HG02642 (cell line): Measurements from ENCODE around the gene PCYT1A.
"Not testable (repeated sequence)": the region's sequence is repeated elsewhere in the genome, so short reads cannot be mapped to it uniquely, and the experiment has no call there.

Source experiments
- ATAC-seq: cut with Tn5 transposase; IDR thresholded peaks from one replicate; pipeline ENCODE4 v1.9.1; 2021; ENCODE audit warnings: mild to moderate bottlenecking; ENCODE audit not compliant: unreplicated experiment, poor library complexity

The PCYT1A gene

DNA sequence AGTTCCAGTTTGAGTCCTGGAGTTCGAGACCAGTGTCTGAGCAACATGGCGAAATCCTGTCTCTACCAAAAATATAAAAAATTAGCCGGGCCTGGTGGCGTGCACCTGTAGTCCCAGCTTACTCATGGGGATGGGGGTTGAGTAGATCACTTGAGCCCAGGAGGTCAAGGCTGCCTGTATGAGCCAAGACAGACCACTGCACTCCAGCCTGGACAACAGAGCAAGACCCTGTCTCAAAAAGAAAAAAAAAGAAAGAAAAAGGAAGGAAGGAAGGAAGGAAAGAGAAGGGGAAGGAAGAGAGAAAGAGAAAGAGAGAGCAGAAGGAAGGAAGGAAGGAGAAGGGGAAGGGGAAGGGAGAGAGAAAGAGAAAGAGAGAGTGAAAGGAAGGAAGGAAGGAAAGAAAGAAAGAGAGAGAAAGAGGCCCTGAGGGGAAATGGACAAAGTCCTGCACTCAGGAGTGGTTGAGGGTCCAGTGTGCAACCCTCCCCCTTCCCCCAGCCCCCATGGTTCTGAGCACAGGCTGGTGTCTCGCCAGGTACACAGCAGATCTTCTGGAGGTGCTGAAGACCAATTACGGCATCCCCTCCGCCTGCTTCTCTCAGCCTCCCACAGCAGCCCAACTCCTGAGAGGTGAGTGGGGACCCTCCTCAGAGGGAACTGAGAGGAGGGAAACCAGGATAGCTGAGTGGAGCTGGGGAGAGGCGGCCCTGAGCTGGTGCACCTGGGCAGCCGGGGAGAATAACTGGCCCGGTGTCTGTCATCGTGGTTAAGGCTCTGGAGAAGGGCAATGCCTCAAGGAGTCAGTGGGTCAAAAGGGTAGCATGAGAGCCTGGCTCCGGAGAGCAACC is 70.0 kb downstream of the PCYT1A start:
- no peak for ATAC-seq

DNA sequence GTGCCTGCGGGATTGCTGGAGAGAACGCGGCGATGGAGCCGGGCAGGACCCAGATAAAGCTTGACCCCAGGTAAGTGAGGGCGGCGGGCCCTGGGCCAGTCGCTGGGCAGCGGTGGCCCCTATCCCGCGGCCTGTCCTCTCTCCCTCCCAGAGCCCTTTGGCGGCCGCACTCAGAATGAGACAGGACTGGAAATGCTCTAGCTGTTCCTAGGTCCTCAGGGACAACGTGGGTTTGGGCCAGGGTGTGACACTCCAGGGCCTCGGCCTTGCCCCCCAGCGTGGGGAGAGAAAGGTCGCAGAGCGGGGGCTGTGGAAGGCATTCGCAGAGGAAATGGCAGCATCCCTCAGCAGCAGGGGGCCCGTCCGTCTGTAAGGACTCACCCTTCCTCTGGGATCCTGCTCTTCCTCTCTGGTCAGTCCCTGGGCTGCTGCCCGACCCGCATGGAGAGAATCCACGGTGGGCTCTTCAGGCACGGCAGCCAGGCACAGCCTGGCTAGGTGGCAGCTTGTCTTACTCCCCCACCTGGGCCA is 70.8 kb downstream of the PCYT1A start:
- ATAC-seq: no peak

DNA sequence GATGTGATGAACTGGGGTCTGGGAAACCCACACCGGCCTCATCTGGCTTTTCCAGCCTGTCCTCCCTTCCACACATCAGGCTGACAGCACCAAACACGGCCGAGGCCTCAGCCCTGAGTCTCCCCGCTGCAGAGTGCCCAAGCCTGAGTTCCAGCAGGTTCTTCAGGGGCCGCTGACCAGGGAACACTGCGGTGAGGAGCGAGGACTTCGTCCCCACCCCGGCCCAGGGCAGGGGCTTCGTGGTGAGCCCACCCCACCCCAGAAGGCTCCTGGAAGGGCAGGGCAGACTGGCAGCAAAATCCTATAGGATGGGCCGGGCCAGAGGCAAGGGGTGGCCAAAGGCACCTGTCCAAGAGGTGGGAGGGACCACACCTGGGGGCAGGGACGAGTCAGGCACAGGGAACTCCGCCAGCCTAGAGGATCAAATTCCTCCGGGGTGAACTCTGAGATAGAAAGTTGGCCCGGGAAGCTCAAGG is 71.4 kb downstream of the PCYT1A start, which contains the start of gene SLC51A:
Gene SLC51A, plus strand, starts transcription at position 446 of the 476 bp plus-strand sequence. CDS start 179 bp downstream, outside the sequence.
- ATAC-seq: no peak

DNA sequence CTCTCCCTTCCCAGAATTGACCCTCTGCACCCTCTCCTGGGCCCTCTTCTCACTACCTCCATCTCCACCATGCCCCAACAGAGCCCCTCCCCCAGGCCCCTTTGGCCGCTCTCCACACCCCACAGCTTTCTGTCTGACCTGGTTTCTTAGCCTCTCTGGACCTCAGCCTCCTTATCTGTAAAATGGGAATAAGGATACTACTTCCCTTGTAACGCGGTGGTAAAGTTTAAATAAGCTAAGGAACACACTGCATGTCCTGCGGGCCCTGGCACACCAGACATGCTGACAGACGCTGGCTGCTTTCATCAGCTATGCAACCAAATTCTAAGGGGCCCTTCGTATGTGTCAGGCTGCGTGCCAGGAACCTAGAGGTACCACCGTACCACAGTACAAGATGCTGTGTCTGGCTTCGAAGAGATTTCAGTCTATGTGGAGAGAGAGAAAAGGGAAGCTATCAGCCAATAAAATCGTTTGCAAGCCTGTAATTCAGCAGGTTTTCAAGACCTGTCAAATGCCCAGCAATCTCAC is 72.0 kb downstream of the PCYT1A start:
- no peak for ATAC-seq

DNA sequence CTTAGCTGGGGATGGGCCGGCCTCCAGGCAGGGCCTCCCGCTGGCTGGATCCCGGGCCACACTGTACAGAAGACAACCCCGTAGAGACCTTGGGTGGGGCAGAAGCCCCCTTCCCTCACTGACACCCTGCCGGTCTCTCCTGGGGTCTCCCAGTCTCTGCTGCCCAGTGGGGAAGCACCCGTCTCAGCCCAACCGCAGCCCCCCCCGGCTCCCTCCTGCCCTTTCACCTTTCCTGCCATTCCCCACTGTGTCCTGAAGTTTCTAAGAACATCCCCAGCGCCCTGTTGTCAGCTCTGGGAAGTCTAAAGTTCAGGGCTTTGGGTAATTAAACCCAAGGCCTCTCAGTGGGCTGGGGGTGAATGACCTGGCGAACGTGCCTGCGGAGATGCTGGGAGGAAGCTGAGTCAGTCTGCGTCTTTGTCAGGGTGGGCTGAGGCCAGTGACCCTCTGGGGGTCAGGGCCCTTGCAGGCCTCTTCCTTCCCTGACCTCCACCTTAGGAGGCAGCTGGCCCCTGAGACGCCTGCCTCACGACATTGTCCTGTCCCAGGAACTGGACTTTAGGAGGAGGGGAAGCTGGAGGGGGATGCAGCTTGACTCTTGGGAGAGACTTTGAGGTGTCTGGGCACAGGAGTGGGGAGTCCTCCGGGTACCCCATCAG is 72.6 kb downstream of the PCYT1A start:
- ATAC-seq: no peak

DNA sequence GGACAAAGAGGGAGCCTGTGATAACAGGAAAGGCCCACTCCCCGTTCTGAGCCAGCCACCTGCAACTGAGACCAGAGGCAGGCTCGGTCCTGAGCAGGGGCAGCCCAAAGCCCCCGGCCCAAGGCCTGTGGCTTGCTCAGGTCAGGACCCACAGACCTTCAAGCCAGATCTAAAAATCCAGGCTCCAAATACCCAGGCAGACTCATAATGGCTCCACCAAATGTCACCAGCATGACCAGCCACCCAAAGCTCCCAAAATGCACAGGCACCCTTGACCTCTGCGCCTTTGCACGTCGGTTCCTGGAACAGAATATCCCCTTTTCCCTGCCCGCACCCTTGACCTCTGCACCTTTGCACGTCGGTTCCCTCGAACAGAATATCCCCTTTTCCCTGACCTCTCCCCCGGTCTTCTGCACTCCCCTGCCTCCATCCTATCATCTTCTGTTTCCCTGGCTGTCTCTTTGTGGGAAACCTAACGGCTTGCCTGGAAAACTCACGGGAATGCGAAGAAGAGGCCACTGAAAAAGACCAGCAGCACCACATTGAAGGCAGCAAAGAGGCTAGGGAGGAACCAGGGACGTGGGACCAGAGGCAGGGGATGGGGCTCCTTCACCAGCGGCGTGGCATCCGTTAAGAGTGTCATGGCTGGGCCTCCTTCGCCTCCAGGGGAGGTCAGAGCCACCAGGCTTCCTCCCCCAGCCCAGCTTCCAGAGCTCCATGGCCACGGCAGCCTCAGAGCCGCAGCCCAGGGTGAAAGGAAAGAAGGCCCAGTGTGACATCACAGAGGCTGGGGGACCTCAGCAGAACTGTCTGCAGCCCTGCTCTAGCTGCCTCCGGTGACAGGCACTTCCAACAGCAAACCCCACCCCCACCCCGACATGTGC is 76.6 kb downstream of the PCYT1A start, which contains the start of gene ZDHHC19:
Gene ZDHHC19, minus strand, starts transcription at position 728 of the 884 bp plus-strand sequence. Its CDS starts 85 bp downstream, at position 643.
- no peak for ATAC-seq

DNA sequence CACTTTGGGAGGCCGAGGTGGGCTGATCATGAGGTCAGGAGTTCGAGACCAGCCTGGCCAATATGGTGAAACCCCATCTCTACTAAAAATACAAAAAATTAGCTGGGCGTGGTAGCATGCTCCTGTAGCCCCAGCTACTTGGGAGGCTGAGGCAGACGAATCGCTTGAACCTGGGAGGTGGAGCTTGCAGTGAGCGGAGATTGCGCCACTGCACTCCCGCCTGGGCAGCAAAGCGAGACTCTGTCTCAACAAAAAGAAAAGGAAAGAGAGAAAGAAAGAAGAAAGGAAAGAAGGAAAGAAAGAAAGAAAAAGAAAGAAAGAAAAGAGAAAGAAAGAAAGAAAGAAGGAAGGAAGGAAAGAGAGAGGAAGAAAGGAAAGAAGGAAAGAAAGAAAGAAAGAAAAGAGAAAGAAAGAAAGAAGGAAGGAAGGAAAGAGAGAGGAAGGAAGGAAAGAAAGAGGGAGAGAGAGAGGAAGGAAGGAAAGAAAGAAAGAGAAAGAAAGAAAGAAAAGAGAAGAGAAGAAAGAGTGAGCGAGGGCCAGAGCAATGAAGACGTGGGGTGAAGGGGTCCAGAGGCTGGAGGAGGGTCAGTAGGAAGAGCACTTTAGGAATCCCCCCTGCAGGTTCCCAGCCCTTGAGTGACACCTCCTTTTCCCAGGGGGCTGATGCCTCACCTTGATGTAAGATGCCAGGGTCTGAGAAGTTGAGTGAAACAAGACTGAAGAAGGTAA is 77.4 kb downstream of the PCYT1A start:
- ATAC-seq: not testable (repeated sequence)

DNA sequence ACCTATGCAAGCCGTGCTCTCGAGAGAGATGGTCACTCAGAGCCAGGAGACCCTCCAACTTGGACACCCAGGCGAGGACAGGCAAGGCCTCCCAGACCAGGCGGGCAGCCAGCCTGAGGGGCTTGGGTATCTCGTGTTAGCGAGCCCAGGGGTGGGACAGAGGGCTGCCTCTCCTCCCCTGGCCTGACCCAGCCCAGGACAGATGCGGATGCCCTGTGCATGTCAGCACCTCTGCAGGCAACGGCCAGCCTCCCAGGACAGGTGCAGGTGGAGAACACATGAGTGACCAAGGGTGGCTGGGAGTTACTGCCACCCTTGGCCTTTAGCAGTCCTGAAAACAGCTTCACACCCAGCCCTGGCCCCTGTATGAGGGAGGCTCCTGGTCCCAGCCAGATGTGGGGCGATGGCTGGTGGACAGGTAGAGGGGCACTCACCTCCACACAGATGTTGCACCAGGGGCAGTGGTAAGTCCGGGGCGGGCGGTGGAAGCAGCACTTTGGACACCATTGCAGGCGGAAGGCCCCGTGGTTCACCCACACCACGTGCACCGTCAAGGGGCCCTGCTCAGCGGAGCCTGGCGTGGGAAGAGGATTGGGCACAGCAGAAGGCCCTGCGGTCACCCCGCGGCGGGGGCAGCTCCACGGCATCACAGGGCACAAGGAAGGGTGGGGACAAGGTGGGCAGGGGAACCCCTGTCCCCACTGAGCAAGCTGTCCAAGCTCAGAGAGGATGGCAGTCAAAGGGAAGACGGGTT is 78.4 kb downstream of the PCYT1A start:
- no peak for ATAC-seq

DNA sequence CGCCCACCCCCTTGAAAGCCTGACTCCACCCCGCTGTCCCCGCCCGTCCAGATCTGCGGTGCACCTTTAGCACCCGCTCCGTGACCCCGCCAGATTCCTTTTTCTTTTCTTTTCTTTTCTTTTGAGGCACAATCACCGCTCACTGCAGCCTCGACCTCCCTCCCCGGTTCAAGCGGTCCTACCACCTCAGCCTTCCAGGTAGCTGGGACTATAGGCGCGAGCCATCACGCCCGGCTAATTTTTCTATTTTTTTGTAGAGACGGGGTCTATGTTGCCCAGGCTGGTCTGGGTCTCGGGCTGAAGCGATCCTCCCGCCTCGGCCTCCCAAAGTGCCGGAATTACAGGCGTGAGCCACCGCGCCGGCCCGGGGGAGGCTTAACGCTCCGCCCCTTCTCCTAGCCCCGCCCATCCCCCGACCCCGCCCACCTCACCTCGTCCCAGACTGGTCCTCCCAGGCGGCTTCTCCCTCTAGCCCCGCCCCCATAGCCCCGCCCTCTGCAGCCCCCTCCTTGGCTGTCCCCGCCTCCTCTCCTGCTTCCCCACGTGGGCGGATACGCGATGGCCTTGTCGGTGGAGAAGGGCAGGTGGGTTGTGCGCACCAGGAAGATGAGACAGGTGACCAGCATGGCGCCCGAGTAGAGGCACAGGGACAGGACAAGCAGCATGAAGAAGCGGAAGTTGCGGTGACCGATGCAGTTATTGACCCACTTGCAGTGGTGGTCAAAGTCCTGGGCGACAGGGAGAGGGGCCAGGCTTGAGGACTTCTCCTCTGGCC is 79.5 kb downstream of the PCYT1A start:
- no peak for ATAC-seq

DNA sequence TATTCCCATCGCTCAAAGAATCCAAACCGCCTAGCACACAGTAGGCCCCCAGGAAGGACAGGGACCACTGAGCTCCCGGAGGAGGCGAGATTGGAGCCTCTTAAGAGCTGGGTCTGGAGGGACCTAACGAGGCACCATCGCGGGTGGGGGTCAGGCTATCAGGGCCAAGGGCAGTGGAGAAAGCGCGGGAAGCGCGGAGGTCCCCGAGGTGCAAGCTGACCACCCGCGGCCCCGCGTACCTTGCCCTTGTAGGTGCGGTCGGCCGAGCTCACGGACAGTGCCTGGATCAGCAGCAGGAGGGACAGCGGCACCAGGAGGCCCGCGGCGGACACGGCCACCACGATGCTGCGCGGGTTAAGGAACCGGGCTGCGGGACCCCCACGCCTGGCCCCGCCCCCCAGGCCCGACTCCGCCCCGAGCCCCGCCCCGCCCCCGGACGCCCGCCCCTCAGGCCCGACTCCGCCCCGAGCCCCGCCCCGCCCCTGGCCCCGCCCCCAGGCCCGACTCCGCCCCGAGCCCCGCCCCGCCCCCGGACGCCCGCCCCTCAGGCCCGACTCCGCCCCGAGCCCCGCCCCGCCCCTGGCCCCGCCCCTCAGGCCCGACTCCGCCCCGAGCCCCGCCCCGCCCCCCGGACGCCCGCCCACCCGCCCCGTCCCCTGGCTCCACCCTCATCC is 80.2 kb downstream of the PCYT1A start:
- ATAC-seq: no peak

DNA sequence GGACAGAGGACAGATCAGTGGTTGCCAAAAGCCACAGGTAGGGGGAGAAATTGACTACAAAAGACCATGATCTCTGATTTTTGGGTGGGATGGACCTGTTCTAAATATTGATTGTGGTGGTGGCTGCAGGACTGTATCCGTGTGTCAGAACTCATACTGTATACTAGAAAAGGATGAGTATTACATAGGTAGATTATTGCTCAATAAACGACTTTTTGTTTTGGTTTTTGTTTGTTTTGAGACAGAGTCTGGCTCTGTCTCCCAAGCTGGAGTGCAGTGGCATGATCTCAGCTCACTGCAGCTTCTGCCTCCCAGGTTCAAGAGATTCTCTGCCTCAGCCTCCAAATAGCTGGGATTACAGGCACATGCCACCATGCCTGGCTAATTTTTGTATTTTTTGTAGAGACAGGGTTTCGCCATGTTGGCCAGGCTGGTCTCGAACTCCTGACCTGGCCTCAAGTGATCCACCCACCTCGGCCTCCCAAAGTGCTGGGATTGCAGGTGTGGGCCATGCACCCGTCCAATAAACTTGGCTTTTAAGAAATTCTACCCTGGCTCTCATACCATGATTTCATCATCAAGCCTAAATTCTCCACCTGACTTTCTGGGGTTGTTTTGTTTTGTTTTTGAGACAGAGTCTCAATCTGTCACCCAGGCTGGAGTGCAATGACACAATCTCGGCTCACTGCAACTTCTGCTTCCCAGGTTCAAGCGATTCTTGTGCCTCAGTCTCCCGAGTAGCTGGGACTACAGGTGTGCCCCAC is 81.9 kb downstream of the PCYT1A start:
- not testable (repeated sequence) for ATAC-seq

DNA sequence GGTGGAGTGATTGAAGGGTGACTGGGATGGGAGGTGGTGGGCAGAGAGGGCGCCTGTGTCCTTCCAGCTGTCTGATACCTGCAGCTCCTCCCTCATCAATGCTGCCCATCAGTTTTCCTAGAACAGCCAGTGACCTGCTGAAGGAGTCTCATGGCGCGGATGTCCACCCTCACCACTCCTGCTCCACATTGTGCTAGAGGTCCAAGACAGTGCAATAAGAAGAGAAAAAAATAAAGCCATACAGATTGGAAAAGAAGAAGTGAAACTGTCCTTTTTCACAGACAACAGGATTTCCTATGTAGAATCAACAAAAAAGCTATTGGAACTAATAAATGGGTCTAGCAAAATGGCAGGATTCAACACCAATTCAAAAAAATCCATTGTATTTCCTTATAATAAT is 83.7 kb downstream of the PCYT1A start:
- no peak for ATAC-seq

DNA sequence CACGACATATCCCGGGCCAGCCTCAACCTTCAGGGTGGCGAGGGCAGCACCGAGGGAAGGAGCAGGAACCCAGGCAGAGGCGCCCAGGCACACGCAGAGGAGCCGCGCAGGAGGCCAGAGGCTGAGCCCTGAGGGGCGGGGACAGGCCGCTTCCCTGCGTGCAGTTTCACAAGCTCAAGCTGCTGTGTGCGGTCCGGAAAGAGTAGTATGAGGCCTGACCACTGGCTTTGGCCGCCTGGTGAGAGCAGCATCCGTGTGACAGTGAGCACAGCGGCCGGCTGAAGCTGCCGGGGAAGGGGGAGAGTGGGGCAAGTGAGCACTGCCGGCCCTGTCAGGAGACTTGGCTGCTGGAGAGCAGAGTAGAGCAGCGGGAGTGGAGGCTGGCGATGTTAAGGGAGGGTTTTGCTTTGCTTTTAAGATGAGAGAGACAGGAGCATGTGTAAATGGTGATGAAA is 85.0 kb downstream of the PCYT1A start:
- ATAC-seq: no peak

DNA sequence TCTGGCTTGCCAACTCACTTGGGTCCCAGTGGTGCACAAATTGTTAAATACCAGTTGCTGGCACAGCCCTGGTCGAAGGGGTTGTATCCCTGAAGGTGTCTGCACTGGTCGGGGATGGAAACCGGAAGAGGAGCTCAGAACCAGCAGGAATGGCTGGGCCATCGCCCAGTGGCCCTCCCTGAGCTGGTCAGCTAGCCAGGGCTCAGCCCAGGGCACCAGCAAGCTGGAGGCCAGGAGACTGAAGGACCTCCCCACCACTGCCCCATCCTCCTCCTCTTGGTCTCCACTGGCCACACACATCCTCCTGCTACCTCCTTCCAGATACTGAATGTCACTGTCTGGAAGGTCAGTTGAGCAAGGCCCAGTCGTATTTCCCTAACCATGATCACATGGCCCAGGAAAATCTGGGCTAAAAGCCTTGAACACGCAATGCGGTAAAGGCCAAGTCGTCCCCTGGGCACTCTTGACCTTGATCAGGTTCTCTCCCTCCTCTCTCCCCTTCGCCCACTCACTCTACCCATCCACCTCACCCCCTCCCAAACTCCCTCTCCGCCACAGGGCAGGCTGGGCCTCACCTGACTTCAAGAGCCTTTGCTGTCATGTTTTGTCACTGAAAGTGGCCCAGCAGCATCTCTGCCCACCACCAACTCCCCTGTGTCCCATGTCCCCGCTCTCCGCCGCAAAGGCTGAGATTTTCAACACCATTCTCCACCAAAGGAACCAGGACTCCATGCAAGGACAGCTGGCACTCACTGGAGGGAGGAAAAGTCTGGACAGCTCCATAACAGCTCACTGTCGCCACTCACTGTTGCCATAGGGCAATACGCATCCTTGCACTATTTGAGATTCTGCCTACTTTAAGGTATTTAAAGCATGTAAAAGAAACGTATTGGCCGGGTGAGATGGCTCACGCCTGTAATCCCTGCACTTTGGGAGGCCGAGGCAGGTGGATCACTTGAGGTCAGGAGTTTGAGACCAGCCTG is 88.5 kb downstream of the PCYT1A start:
- no peak for ATAC-seq

DNA sequence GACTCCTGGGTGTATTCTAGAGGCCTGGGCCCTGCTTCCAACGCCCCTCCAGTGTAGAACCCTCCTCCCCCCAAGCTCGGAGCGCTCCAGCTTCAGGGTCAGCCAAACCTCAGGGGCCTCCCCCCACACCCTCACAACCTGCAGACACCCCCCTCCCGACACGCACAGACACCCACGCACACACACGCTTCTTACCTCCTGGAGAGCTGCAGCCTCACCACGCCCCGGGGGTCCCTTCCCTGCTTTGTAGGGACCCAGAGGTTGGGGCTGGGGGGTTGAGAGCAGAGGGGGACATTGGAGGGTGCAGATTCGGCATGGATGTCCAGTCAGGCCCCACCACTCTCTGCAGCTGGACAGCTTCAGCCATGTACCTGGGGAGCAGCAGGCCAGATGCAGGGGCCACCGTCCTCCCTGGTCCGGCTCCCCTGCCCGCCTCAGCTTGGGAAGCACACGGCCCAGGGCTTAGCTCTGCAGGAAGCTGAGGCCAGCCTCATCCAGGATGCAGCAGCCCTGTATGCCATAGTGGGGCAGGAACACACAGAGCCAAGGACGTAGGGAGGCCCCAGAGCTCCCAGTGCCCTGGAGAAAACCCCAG is 89.3 kb downstream of the PCYT1A start:
- no peak for ATAC-seq
